Suprapubic skin (tissue), 3 donors: ENCODE measurements around the gene INPP4B.

ENCODE experiments used
- CTCF ChIP-seq, 2 donors: fragments of 200-600 bp in 1 of 2; fragments of 450-650 bp in 1 of 2; sonication (generic) in 1 of 2; IDR thresholded peaks; one replicate each; pipeline ENCODE4 v1.5.1; 2016 to 2019; ENCODE audit warnings: antibody characterized with exemption in 2 of 2, mild to moderate bottlenecking in 1 of 2, moderate library complexity in 1 of 2
- POLR2A ChIP-seq, 2 donors: fragments of 450-650 bp; IDR thresholded peaks; one replicate each; pipeline ENCODE4 v1.6.1; 2017; ENCODE audit warnings: antibody characterized with exemption in 2 of 2, mild to moderate bottlenecking in 2 of 2, moderate library complexity in 2 of 2

GRCh38 chr4:142202404-142203332, 643.4 kb downstream of the INPP4B start:
- no peak for TF ChIP-seq CTCF (IDR thresholded peaks at IDR 0.05)
- no peak for TF ChIP-seq POLR2A (IDR thresholded peaks at IDR 0.05)
